ENCODE measurements around the gene RIMKLB.

The RIMKLB gene

GRCh38 chr12:8658346-8658745, 39.4 kb upstream of the RIMKLB start:
- no peak for DNase-seq (ENCODE audit: low read depth in 1 of 2, low spot score in 1 of 2)
- peaks cover 2% of the 10 kb centered on the region for H3K27me3 ChIP-seq (ENCODE audit: insufficient read depth, poor library complexity, severe bottlenecking)
- no peak overlapping the region for H3K4me3 ChIP-seq (replicated peaks; ENCODE audit: insufficient read depth, low read length)
- H3K27ac ChIP-seq (replicated peaks), result no peak overlapping the region
- TF ChIP-seq SPI1 (IDR thresholded peaks at IDR 0.05; ENCODE audit: borderline replicate concordance, low read depth) (no peak), POLR2AphosphoS5 (IDR thresholded peaks at IDR 0.05; ENCODE audit: low read depth) (no peak)

DNA sequence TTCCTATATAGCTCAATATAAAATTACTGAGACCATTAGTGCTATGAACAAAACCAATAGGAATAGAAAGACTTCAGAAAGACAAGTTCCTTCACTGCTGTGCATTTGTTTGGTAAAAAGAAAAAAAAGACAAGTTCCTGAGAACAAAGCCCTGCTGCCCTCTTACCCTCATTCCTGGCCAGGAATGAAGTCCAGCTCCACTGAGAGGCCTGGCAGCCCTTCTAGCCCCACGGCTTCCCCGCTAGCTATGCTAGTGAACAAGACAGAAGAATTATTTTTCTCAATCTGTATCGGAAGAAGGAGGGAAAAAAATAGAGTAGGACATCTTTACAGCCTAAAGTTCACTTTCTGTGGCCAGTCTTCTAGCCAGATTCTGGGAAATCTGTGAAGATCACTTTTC, 36.8 kb upstream of the RIMKLB start:
- no peak for DNase-seq (ENCODE audit: low read depth in 1 of 2, low spot score in 1 of 2)
- Histone ChIP-seq H3K27me3 (ENCODE audit: insufficient read depth, poor library complexity, severe bottlenecking) (peaks cover 2% of the 10 kb centered on the region), H3K27ac (replicated peaks) (no peak overlapping the region), H3K4me3 (replicated peaks; ENCODE audit: insufficient read depth, low read length) (no peak overlapping the region)
- TF ChIP-seq SPI1 (IDR thresholded peaks at IDR 0.05; ENCODE audit: borderline replicate concordance, low read depth), result no peak
- TF ChIP-seq REST (IDR thresholded peaks at IDR 0.05; ENCODE audit: insufficient replicate concordance, low read depth), result no peak
- TF ChIP-seq GABPA (IDR thresholded peaks at IDR 0.05; ENCODE audit: low read depth), result no peak
- TF ChIP-seq POLR2AphosphoS5 (IDR thresholded peaks at IDR 0.05; ENCODE audit: low read depth), result no peak

DNA sequence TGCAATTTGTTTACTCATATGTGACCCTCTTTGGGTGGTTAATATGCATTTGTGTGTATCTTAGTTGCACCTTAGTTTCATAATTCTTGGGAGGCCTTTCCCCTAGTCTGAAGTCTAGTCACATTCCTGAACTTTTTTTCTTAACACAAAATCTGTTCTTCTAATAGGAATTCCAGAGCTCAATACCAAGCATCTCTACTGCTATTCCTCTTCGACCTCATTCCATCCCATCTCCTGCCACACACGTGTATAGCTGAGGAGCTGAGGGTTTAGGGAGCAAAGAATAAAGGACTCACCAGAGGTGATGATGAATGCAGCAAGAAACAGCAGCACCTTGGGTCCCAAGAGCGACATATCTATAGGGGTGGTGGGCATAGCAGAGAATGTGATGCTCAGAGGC, 36.0 kb upstream of the RIMKLB start:
- Histone ChIP-seq H3K27me3 (ENCODE audit: insufficient read depth, poor library complexity, severe bottlenecking) (peaks cover 2% of the 10 kb centered on the region), H3K27ac (replicated peaks) (no peak overlapping the region), H3K4me3 (replicated peaks; ENCODE audit: insufficient read depth, low read length) (no peak overlapping the region)
- TF ChIP-seq SPI1 (IDR thresholded peaks at IDR 0.05; ENCODE audit: borderline replicate concordance, low read depth), result no peak
- TF ChIP-seq GABPA (IDR thresholded peaks at IDR 0.05; ENCODE audit: low read depth), result no peak
- no peak for DNase-seq (ENCODE audit: low read depth in 1 of 2, low spot score in 1 of 2)

DNA sequence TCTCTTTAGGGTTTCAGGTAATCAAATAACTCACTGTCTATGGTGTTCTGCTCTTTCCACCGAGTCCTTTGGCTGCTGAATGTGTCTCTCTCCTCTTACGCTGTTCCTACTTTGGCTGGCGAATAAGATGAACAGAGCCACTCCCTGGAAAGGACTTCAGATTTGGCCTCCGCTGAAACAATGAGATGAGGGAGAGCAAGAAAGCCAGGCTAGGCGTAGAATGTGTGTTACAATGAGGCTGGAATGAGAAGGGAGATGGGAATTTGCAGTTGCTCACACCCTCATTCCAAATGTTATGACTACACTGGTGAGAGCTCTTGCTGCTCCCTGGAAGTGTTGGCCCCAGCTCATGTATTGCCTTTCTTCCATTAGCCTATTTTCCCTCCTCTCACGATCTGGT, 35.2 kb upstream of the RIMKLB start, which contains the start of gene MFAP5:
TSS of gene MFAP5 (minus strand) at position 234 of the 400 bp plus-strand sequence. CDS start 722 bp downstream, outside the sequence.
- no peak for DNase-seq (ENCODE audit: low read depth in 1 of 2, low spot score in 1 of 2)
- H3K4me3 ChIP-seq (replicated peaks; ENCODE audit: insufficient read depth, low read length), result no peak within 1 kb of the TSS
- no peak for TF ChIP-seq POLR2AphosphoS5 (IDR thresholded peaks at IDR 0.05; ENCODE audit: low read depth)
- no peak for TF ChIP-seq GABPA (IDR thresholded peaks at IDR 0.05; ENCODE audit: low read depth)
- TF ChIP-seq, protein P1, sequence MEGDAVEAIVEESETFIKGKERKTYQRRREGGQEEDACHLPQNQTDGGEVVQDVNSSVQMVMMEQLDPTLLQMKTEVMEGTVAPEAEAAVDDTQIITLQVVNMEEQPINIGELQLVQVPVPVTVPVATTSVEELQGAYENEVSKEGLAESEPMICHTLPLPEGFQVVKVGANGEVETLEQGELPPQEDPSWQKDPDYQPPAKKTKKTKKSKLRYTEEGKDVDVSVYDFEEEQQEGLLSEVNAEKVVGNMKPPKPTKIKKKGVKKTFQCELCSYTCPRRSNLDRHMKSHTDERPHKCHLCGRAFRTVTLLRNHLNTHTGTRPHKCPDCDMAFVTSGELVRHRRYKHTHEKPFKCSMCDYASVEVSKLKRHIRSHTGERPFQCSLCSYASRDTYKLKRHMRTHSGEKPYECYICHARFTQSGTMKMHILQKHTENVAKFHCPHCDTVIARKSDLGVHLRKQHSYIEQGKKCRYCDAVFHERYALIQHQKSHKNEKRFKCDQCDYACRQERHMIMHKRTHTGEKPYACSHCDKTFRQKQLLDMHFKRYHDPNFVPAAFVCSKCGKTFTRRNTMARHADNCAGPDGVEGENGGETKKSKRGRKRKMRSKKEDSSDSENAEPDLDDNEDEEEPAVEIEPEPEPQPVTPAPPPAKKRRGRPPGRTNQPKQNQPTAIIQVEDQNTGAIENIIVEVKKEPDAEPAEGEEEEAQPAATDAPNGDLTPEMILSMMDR (IDR thresholded peaks at IDR 0.05; ENCODE audit: insufficient read depth, low read length), result no peak
- no peak for TF ChIP-seq REST (IDR thresholded peaks at IDR 0.05; ENCODE audit: insufficient replicate concordance, low read depth)
- no peak for TF ChIP-seq SPI1 (IDR thresholded peaks at IDR 0.05; ENCODE audit: borderline replicate concordance, low read depth)
- peaks cover 2% of the 10 kb centered on the region for H3K27me3 ChIP-seq (ENCODE audit: insufficient read depth, poor library complexity, severe bottlenecking)
- no peak within 1 kb of the TSS for H3K27ac ChIP-seq (replicated peaks)

- Histone ChIP-seq H3K27me3 (ENCODE audit: insufficient read depth, poor library complexity, severe bottlenecking) (peaks cover 2% of the 10 kb centered on the region), H3K4me3 (replicated peaks; ENCODE audit: insufficient read depth, low read length) (no peak overlapping the region), H3K27ac (replicated peaks) (no peak overlapping the region)
- TF ChIP-seq, protein P1 (IDR thresholded peaks at IDR 0.05; ENCODE audit: insufficient read depth, low read length), result no peak
- DNase-seq (ENCODE audit: low read depth in 1 of 2, low spot score in 1 of 2), result no peak
These were observed 33.4 kb upstream of the RIMKLB start for GRCh38 chr12:8664228-8664913.

Data from HL-60 (cell line).